Stimulated activated CD8-positive, alpha-beta memory T cell treated with anti-CD3 and anti-CD28 coated beads, Interleukin-4, amount 100 ng/mL, for 24 hours (primary cell): ENCODE results near the gene REPIN1.

Source experiments
- DNase-seq: peaks from one replicate; pipeline ENCODE4 v3.0.0-alpha.2; 2020; ENCODE audit warnings: low read depth

The REPIN1 gene

GRCh38 chr7:150368096-150368883, at the start of gene REPIN1:
REPIN1 (plus strand) TSS chr7:150368822; CDS start chr7:150369712, 890 bp downstream.
- DNase-seq, result peak; percentile 70

- DNase-seq, result no peak
Observed at GRCh38 chr7:150321788-150322113, 46.9 kb upstream of the REPIN1 start.

- no peak for DNase-seq
Observed at GRCh38 chr7:150322114-150322832, 46.3 kb upstream of the REPIN1 start.

DNA sequence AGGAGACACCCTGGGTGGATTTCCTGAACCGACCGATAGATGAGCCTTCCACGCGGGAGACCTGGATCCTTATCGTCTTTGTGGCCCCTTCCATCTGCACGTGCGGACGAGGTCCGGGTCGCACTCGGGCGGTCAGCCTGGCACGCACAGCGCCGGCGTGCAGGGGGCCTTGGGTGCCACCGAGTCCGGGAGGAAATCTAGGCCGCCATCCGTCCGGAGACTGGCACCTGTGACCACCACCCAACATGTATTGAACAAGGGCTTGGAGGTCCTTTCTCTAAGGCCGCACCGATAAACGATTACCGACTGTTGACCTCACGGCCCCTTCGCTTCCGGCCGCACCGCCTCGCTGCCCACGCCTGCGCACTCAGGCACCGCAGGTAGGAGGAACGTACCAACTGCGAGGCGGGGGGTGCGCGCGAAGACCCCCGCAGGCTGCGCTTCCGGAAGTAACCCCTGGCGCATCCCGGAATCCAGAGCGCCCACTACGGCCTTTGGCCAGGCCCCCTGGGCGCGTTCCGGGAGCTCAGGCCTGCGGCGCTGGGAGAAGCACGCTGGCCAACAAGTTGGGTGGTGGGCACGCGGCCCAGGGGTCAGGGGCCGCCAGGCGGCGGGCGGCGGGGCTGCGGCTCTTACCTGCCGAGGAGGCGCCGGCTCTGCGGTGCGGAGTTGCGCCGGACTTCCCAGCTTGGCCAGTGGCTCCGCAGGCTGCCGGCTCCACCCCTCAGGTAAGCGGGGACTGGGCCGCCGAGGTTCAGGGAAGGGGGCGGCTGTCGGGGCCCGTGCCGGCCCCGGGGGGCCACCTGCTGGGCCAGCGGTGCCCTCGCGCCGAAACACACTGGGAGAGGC, 45.6 kb upstream of the REPIN1 start, which contains the start of the genes ACTR3C and LRRC61:
TSS of gene ACTR3C (minus strand) at position 713 of the 849 bp plus-strand sequence. CDS start 28,249 bp downstream, outside the sequence.
TSS of gene LRRC61 (plus strand) at position 523 of the 849 bp plus-strand sequence. CDS start 13,507 bp downstream, outside the sequence.
- peak; percentile 56 for DNase-seq

- no peak for DNase-seq
Observed at GRCh38 chr7:150323682-150324372, 44.8 kb upstream of the REPIN1 start.

- DNase-seq, result no peak
Observed at GRCh38 chr7:150324373-150324961, 44.2 kb upstream of the REPIN1 start.

GRCh38 chr7:150325110-150325611, 43.5 kb upstream of the REPIN1 start:
- DNase-seq, result no peak

GRCh38 chr7:150325901-150326300, 42.7 kb upstream of the REPIN1 start:
- no peak for DNase-seq

DNA sequence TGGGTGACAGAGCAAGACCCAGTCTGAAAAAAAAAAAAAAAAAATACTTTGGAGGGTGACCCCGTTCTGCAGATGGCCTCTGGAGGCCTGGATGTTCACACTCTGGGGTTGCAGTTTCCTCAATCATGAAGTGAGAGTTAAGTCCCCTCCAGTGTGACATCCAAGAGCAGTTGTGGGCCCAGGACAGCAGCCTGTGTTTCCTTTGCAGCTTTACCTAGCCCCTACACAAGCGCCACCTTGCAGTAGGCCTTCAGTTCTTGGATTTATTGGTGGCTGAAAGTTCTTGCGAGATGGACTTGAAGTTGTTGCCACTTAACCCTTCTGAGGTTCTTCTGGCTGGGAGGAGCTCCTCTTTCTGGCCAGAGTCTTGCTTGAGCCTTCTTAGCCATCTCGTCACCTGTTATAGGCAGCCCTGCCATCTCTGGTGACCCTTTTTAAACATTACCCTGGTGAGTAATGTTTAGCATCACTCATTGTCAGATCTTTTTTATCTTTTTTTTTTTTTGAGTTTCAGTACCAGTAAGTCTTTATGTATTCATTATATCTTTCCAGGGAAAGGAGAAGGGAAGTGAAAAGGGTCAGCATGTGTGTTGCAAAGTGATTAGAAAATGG, 41.9 kb upstream of the REPIN1 start:
- DNase-seq, result no peak

GRCh38 chr7:150327308-150327707, 41.3 kb upstream of the REPIN1 start:
- DNase-seq, result no peak

- DNase-seq, result no peak
Observed at GRCh38 chr7:150329331-150330120, 39.1 kb upstream of the REPIN1 start.

- no peak for DNase-seq
Observed at GRCh38 chr7:150330211-150330885, 38.3 kb upstream of the REPIN1 start.

GRCh38 chr7:150332852-150333635, 35.6 kb upstream of the REPIN1 start:
- no peak for DNase-seq

DNA sequence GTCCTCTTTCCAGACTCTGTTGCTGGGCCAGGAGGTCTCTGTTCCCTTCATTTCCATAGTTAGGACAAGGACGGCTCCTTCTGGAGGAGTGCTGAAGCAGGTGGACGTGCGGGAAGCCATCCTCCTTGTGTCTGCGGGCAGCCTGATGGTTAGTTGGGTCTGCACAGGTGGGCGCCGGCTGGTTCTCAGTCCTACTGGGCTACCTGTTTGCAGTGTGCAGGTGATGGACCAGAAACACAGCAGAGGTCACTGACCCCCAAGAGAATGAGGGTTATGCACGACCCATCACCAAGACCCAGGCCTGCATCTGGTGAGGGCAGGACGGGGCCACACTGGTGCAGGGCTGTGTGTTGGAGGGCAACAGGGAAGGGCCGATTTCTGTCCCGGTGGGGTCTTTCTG, 35.0 kb upstream of the REPIN1 start:
- DNase-seq, result no peak

DNA sequence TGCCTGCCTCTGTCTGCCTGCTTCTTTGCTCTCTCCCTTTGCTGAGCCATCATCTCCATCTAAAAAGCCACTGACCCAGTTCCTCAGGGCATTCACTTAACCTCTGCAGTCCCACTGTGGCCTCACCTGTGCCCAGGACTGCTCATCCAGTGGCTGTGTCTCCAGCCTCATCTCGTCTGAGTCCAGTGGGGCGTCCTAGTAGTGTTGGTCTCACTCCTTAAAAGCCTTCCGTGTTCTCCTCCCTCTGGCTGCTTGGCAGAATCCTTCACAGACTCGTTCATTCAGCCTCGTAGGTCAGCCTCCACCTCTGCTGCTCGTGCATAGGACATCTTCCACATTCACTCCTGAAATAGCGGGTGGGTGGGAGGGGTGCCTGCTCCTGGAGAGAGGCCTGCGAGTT, 34.5 kb upstream of the REPIN1 start:
- DNase-seq, result no peak

DNA sequence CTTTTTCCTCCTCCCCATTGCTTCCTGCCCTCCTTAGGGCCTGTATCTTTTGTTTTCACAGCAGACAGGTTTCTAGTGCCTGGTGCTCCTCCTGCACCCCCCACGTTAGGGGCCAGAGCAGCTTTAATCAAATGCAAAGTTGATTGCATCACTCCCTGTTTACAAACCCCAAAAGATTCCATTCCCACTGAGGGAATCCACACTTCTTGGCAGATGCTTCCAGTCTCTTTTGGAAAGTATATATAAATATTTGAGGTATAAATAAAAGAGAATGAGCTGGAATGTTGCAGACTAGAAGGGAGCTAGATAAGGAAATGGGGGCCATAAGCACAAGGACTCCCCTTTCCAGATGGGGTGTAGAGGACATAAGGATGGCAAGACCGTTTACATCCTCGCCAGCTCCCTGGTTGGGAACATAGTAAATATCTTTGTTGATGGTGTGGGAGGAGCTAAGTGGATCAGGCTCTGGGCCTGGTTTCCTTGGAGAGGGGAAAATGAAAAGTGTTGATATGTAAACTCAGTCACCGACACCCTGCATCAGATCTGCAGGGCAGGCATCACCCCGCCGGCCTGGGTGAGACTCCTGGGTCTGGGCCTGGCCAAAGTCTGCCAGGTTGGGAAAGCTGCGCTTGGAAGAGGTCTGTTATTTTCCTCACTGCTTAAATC, 33.4 kb upstream of the REPIN1 start:
- no peak for DNase-seq

DNA sequence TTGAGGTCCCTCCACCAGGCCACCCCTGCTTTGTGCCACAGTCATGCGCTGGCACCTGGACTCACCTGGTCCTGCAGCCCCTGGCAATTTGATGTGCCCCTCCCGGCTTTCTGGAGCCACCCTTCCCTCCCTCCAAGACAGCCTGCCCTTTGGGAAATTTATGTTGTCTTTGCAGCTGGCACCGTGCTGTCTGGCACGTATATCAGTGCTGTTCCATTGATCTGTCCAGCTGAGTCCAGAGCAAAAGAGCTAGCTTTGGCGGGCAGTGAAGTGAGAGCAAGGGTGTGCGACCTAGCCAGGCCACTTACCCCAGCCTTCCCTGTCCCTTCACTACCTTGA, 32.9 kb upstream of the REPIN1 start:
- DNase-seq, result no peak

- DNase-seq, result no peak
Observed at GRCh38 chr7:150336746-150337145, 31.9 kb upstream of the REPIN1 start.
